ENCODE data around the gene MRPS14. TPM values are rescaled to one million over a fixed set of nuclear protein-coding genes. Genes with fewer than 3 reads are reported as not detected.

MRPS14 gene
- total RNA-seq, 1 experiment from 2014 or later, result 38.1 TPM

DNA sequence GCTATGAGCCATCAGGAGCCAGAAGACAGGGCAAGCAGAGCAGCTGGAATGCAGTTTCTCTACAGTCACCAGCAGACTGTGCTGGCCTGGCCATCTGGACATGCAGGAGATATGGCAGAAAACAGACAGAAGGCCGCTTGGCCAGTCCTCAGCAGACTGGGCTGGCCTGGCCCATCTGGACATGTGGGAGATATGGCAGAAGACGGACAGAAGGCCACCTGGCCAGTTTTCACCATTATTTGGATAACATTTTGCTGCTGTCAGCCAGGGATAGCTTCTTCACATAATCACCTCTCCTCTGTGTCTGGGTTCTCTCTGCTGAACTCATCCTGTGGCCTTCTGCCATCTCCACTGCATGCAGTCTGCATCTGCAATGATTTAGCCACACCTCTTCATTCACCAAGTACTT is 48.5 kb downstream of the MRPS14 start:
- no TSS peak for BruUV-seq (replicated peaks)
- Histone ChIP-seq H3K9me3 (no peaks in the 10 kb centered on the region), H3K4me3 (ENCODE audit: low read depth, low read length) (no peak overlapping the region), H3K4me1 (no peaks in the 10 kb centered on the region), H3K27me3 (replicated peaks; ENCODE audit: control insufficient read depth, insufficient read depth, low read length) (no peaks in the 10 kb centered on the region), H3K36me3 (ENCODE audit: control insufficient read depth, insufficient read depth, low read length) (no peaks in the 10 kb centered on the region)
- ChIA-PET CTCF (no interaction called here), POLR2A (no interaction called here)
- peaks cover 7% of the 10 kb centered on the region for H3K4me1 Mint-ChIP-seq (ENCODE audit: low read depth, unreplicated experiment)
- TF ChIP-seq, protein P1, sequence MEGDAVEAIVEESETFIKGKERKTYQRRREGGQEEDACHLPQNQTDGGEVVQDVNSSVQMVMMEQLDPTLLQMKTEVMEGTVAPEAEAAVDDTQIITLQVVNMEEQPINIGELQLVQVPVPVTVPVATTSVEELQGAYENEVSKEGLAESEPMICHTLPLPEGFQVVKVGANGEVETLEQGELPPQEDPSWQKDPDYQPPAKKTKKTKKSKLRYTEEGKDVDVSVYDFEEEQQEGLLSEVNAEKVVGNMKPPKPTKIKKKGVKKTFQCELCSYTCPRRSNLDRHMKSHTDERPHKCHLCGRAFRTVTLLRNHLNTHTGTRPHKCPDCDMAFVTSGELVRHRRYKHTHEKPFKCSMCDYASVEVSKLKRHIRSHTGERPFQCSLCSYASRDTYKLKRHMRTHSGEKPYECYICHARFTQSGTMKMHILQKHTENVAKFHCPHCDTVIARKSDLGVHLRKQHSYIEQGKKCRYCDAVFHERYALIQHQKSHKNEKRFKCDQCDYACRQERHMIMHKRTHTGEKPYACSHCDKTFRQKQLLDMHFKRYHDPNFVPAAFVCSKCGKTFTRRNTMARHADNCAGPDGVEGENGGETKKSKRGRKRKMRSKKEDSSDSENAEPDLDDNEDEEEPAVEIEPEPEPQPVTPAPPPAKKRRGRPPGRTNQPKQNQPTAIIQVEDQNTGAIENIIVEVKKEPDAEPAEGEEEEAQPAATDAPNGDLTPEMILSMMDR (IDR thresholded peaks at IDR 0.05; ENCODE audit: insufficient read depth in 1 of 2, low read depth in 1 of 2, low read length in 1 of 2, severe bottlenecking in 1 of 2, unreplicated experiment in 1 of 2), result no peak
- H3K27ac Mint-ChIP-seq (ENCODE audit: unreplicated experiment), result no peak overlapping the region
- intact Hi-C loops (cut with micrococcal nuclease; ENCODE audit: unreplicated experiment), result no loop called here
- no peak for DNase-seq
- H3K36me3 Mint-ChIP-seq (ENCODE audit: insufficient read depth, unreplicated experiment), result no peaks in the 10 kb centered on the region
- no peak overlapping the region for H3K4me3 Mint-ChIP-seq (ENCODE audit: unreplicated experiment)
- H3K9me3 Mint-ChIP-seq (ENCODE audit: unreplicated experiment), result no peaks in the 10 kb centered on the region
- no peaks in the 10 kb centered on the region for H3K27me3 Mint-ChIP-seq (ENCODE audit: insufficient read depth, unreplicated experiment)

DNA sequence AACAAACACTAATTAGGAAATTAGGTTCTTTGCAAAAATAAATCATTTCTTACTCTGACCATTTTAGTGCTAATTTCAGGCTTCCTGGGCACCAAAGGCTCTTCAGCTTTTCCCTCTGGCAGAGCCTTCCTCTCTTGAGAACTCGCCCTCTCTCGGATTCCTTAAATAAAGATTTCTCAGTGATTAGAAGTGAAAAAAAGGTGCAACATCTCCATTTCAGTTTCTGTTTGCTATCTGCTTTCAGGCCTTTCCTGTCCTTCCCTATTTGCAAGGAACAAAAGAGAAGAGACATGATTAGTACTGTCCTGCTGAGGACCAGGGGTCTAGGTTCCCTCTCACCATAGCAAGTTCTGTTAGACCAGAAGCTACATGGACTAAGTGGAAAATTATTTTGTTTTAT is 51.3 kb downstream of the MRPS14 start:
- CTCF ChIA-PET, result no interaction called here
- no peaks in the 10 kb centered on the region for H3K36me3 Mint-ChIP-seq (ENCODE audit: insufficient read depth, unreplicated experiment)
- no peak overlapping the region for H3K4me3 ChIP-seq (ENCODE audit: low read depth, low read length)

DNA sequence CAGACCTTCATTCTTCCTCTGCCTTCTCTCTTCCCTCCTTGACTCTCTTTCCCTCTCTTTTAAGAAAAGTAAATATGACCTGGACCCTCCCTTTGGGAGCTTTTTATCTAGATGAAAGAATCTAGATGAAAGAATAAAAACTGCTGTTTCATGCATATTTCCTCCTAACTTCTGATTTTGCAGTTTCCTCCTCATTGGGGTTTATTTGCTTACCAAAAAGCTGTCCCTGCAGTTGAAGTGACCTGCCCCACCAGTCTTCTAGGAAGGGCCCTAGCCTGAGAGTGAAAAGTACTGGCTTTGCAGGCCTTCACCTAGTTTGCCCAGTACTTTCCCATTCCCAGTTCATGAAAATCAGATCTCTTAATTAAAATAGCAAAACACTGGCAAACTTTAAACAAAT is 51.8 kb downstream of the MRPS14 start:
- H3K4me3 Mint-ChIP-seq (ENCODE audit: unreplicated experiment), result no peak overlapping the region
- H3K4me1 ChIP-seq, result peaks cover 9% of the 10 kb centered on the region
- ChIA-PET CTCF (no interaction called here), POLR2A (no interaction called here)
- H3K4me1 Mint-ChIP-seq (ENCODE audit: low read depth, unreplicated experiment), result peaks cover 8% of the 10 kb centered on the region
- intact Hi-C loops (cut with micrococcal nuclease; ENCODE audit: unreplicated experiment), result no loop called here
- no peak overlapping the region for H3K27ac Mint-ChIP-seq (ENCODE audit: unreplicated experiment)
- no peaks in the 10 kb centered on the region for H3K36me3 ChIP-seq (ENCODE audit: control insufficient read depth, insufficient read depth, low read length)
- DNase-seq, result no peak
- no peaks in the 10 kb centered on the region for H3K27me3 ChIP-seq (replicated peaks; ENCODE audit: control insufficient read depth, insufficient read depth, low read length)
- H3K4me3 ChIP-seq (ENCODE audit: low read depth, low read length), result no peak overlapping the region
- no peaks in the 10 kb centered on the region for H3K27me3 Mint-ChIP-seq (ENCODE audit: insufficient read depth, unreplicated experiment)
- TF ChIP-seq, protein P1 (IDR thresholded peaks at IDR 0.05; ENCODE audit: insufficient read depth in 1 of 2, low read depth in 1 of 2, low read length in 1 of 2, severe bottlenecking in 1 of 2, unreplicated experiment in 1 of 2), result no peak
- no peaks in the 10 kb centered on the region for H3K9me3 Mint-ChIP-seq (ENCODE audit: unreplicated experiment)
- H3K9me3 ChIP-seq, result no peaks in the 10 kb centered on the region
- BruUV-seq (replicated peaks), result no TSS peak
- no peaks in the 10 kb centered on the region for H3K36me3 Mint-ChIP-seq (ENCODE audit: insufficient read depth, unreplicated experiment)

More for the DNA sequence above, 51.3 kb downstream of the MRPS14 start:
- Histone ChIP-seq H3K9me3 (no peaks in the 10 kb centered on the region), H3K27me3 (replicated peaks; ENCODE audit: control insufficient read depth, insufficient read depth, low read length) (no peaks in the 10 kb centered on the region), H3K36me3 (ENCODE audit: control insufficient read depth, insufficient read depth, low read length) (no peaks in the 10 kb centered on the region), H3K4me1 (peaks cover 5% of the 10 kb centered on the region; the same call in 1 of the 2 replicates)
- Mint-ChIP-seq H3K27me3 (ENCODE audit: insufficient read depth, unreplicated experiment) (no peaks in the 10 kb centered on the region), H3K9me3 (ENCODE audit: unreplicated experiment) (no peaks in the 10 kb centered on the region), H3K4me3 (ENCODE audit: unreplicated experiment) (no peak overlapping the region), H3K4me1 (ENCODE audit: low read depth, unreplicated experiment) (peaks cover 7% of the 10 kb centered on the region), H3K27ac (ENCODE audit: unreplicated experiment) (no peak overlapping the region)
- TF ChIP-seq, protein P1 (IDR thresholded peaks at IDR 0.05; ENCODE audit: insufficient read depth in 1 of 2, low read depth in 1 of 2, low read length in 1 of 2, severe bottlenecking in 1 of 2, unreplicated experiment in 1 of 2), result no peak
- DNase-seq, result no peak
- POLR2A ChIA-PET, result no interaction called here
- intact Hi-C loops (cut with micrococcal nuclease; ENCODE audit: unreplicated experiment), result no loop called here
- BruUV-seq (replicated peaks), result no TSS peak

Measured in Caco-2 (cell line).